NCI-H526 treated with DMSO at 0.1 percent for 48 hours (cell line): ENCODE results near the gene AFF3.

Experiments
- DNase-seq: peaks from one replicate; lab custom pipeline; 2025; lab: John Stamatoyannopoulos, UW

AFF3 gene

GRCh38 chr2:99857867-99858444 is 284.4 kb downstream of the AFF3 start:
- DNase-seq: no peak

DNA sequence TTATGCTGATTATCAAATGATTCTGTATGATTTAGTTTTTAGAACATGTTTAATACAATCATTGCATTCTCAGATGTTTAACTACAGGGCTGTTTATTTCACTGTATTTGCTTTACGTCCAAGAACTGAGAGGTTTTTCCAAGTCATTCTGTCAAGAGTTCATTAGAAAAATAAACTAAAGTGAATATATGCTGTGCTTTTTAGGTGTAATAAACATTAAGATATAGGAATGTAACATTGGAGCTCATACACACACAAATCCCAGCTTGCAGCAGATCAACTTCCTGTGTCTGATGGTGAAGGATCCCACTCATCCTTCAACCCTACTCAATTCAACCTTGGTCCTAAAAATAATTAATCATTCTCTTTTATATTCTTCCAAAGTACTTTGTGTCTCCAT is 285.0 kb downstream of the AFF3 start:
- no peak for DNase-seq

- DNase-seq: no peak
These were observed 286.3 kb downstream of the AFF3 start for GRCh38 chr2:99856119-99856518.

GRCh38 chr2:99854236-99854852 is 288.0 kb downstream of the AFF3 start:
- no peak for DNase-seq

DNA sequence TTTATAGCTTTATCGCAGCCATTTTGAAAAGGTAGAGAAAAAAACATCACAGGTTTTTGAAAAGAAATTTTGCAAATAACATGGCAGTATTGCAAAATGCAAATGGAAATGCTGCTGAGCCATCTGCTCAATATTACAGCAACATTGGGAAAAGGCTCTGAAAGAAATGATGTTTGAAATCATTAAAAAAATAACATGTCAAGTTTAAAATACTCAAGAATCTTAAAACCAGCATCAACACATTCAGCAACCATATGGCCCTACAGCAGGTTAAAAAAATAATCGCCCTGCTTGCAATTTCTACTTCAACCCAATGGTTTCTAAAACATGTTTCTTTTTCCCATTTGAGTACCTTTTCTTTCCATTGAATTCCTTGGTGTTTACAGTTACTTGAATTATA is 289.4 kb downstream of the AFF3 start:
- DNase-seq: no peak

GRCh38 chr2:99852376-99852934 is 289.9 kb downstream of the AFF3 start:
- DNase-seq: no peak

GRCh38 chr2:99851811-99852210 is 290.6 kb downstream of the AFF3 start:
- no peak for DNase-seq

GRCh38 chr2:99851089-99851488 is 291.3 kb downstream of the AFF3 start:
- DNase-seq: no peak

DNA sequence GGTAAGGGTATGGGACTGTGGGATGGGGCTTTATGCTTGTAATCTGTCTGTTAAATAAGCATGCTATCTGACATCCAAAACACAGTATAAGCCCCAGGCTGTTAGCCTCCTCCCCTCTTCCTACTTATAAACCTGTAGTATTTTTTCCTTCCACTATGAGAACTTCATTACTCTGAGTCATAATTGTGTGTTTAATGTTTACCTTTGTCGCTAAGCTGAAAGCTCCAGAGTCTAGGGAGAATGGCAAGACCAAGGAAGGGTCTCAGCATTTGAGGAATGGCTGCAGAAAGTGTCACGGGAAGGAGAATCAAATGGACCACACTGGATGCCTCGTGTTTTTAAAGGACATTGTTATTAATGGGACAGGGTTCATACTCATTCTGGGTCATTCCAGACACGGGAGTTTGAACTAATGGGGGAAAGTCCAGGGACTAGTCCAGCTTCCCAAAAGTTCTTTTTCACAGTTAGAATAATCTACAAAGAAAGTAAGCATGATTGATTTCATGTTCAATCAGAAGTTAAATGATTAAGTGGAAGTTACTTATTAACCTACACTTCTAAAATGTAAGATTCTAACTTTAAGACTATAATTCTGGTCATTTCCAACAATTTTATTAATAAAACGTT is 292.2 kb downstream of the AFF3 start:
- DNase-seq: no peak

GRCh38 chr2:99846462-99847107 is 295.8 kb downstream of the AFF3 start:
- no peak for DNase-seq

GRCh38 chr2:99845296-99845695 is 297.1 kb downstream of the AFF3 start:
- no peak for DNase-seq

- DNase-seq: peak; percentile 62
These were observed 299.9 kb downstream of the AFF3 start for GRCh38 chr2:99842451-99842850.

- no peak for DNase-seq
These were observed 300.6 kb downstream of the AFF3 start for GRCh38 chr2:99841749-99842148.

- no peak for DNase-seq
These were observed 301.6 kb downstream of the AFF3 start for GRCh38 chr2:99840831-99841230.

- DNase-seq: no peak
These were observed 305.4 kb downstream of the AFF3 start for GRCh38 chr2:99836690-99837605.

DNA sequence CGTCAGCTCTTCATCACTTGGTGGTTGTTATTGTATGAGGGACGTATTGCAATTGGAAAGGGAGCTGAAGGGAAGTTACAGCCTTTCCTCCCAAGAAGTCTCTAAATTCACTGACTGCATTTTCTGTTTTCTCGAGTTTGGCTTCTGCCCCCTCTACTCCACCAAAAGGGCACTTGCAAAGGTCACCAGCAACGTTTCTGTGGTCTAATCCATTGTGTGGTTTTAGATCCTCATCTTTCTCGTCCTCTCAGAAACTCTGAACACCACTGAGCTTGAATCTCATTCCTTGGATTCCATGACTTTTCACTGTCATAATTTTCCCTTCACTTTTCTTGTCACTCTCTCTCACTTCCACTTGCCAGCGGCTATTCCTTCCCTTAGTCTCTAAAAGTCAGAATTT is 308.0 kb downstream of the AFF3 start:
- DNase-seq: no peak

DNA sequence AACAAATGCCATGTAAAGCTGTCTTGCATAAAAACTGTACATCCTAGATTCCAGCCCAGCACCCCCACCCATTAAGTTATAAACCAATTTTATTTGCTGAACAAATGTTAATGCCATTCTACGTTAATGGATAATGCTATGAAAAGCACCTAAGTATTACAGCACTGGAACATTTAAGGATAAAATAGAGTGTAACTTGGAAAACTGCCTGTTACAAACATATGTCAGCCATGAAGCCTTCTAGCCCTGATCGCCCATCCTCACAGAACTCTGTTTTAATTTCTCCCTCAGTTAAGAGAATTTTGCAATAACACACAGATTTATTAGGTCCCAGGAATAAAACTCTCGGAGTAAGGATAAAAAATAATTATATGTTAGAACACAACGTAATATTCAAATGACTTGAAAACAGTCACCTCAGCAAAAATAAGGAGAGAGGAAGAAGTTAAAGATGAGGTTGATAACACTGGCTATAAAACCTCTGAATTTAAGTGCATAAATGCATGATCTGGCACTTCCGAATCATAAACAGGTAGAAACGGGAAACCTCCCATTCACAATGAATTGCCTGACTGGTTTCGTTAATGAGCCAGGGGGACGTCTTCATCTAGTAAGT is 308.7 kb downstream of the AFF3 start:
- no peak for DNase-seq

- no peak for DNase-seq
These were observed 309.5 kb downstream of the AFF3 start for GRCh38 chr2:99832926-99833325.

GRCh38 chr2:99831772-99832171 is 310.6 kb downstream of the AFF3 start:
- DNase-seq: no peak

DNA sequence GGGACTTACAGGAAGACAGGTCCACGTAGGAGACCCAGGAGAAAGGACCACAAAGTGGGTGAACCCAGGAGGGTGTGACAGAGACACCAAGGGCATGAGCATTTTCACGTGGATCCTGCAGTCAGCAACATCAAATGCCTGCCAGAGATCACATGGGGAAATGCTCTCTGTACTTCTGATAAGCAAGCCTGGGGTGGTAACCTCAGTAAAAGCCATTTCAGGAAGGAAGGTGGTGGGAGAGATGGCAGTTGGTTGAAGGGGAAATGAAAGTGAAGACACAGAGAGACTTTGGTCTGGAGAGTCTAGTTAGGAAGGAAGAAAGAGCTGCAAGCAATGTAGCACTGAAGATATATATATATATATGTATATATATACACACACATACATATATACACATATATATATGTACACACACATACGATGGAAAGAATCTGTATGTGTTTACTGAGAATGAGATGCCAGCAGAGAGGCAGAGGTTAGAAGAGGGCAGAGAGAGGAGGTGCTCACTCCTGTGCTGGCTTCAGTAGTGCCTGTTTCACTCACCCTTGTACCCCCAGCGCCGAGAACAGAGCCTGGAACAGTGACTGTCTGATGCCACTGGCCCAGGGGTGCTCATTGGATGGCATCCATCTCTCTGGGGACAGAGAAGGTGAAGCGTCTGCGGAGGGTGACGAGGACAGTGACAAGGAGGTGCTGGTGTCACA is 314.9 kb downstream of the AFF3 start:
- DNase-seq: no peak

DNA sequence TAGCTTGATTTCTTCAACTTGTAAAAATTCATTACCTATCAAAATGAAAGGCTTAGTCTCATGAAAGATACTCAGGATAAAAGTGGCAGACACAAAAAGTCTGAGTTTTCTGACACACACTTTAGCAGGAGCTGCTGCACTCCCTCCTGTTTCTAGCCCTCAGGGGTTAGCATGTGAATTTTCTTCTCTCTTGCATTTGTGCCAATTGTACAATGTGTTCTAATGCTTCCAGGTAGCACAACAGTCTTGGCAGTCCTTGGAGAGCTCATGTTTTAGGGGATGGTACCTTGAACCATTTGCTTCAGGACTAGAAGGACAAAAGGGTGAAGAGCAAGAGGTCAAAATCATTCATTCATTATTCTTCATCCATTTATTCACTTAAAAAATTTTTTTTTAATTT is 316.8 kb downstream of the AFF3 start:
- no peak for DNase-seq
